ENCODE measurements around the gene TIMP4.

- TF ChIP-seq, protein P1, sequence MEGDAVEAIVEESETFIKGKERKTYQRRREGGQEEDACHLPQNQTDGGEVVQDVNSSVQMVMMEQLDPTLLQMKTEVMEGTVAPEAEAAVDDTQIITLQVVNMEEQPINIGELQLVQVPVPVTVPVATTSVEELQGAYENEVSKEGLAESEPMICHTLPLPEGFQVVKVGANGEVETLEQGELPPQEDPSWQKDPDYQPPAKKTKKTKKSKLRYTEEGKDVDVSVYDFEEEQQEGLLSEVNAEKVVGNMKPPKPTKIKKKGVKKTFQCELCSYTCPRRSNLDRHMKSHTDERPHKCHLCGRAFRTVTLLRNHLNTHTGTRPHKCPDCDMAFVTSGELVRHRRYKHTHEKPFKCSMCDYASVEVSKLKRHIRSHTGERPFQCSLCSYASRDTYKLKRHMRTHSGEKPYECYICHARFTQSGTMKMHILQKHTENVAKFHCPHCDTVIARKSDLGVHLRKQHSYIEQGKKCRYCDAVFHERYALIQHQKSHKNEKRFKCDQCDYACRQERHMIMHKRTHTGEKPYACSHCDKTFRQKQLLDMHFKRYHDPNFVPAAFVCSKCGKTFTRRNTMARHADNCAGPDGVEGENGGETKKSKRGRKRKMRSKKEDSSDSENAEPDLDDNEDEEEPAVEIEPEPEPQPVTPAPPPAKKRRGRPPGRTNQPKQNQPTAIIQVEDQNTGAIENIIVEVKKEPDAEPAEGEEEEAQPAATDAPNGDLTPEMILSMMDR (IDR thresholded peaks at IDR 0.05), result no peak
- TF ChIP-seq POLR2A (IDR thresholded peaks at IDR 0.05), result no peak
These were observed 7.2 kb upstream of the TIMP4 start for GRCh38 chr3:12165909-12166308.

Measured in testis (tissue), 2 donors.